Muscle of arm (tissue), 12 donors: ENCODE measurements around the gene CFAP221. TPM values are rescaled to one million over a fixed set of nuclear protein-coding genes. Genes with fewer than 3 reads are reported as not detected.
A peak's percentile ranks its signal among the peaks of the same experiment; 100 is the strongest.

ENCODE experiments used
- DNase-seq: peaks from one replicate; pipeline ENCODE4 v3.0.0-alpha.2; 2013
- polyA plus RNA-seq, 12 donors: library from polyadenylated mRNA; unstranded; fragments of 120-200 nt; gene quantifications; one replicate each; pipeline ENCODE4 v1.2.1, GENCODE V29; 2013; ENCODE audit not compliant: insufficient read length in 12 of 12

The CFAP221 gene
- polyA plus RNA-seq, 12 donors = 0.32 to 1.2 (median 0.58) TPM; not detected in 2

- DNase-seq = no peak
Measured at GRCh38 chr2:119644186-119644585, 99.9 kb downstream of the CFAP221 start.

GRCh38 chr2:119645173-119645855 is 101.1 kb downstream of the CFAP221 start:
- DNase-seq = no peak

DNA sequence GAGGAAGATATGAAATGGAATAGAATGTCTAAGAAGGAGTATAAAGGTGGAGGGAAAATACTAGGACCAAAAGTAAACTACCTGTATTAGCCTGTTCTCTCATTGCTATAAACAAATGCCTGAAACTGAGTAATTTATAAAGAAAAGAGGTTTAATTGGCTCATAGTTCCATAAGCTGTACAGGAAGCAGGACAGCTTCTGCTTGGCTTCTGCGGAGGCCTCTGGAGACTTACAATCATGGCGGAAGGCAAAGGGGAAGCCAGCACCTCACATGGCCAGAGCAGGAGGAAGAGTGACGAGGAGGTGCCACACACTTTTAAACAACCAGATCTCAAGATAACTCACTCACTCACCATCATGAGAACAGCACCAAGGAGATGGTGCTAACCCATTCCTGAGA is 101.9 kb downstream of the CFAP221 start:
- no peak for DNase-seq

GRCh38 chr2:119647440-119648169 is 103.4 kb downstream of the CFAP221 start:
- DNase-seq = no peak

DNA sequence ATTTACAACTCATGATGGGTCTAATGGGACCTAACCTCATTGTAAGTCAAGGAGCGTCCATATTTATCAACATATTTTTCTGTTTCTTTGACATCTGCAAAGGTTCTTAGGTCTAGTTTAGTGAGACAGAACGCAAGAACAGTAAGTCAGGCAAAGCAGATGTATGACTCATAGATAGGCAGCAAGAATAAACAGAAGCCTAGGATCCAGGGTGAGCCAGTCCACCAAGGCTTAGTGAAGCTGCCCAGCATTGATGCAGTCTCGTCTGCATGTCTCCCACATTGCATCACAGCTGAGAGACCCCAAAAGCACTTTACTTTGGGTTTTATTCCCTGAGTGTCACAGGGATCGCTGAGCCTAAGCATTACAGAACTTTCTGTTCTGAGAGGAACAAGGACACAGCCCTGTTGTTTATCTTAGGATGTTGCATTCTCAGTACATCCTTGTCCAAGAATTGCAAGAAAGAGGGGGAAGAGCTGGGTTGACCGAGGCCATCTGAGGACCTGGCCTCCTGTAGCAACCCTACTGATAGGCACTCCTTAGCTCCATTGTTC is 105.2 kb downstream of the CFAP221 start:
- no peak for DNase-seq

DNA sequence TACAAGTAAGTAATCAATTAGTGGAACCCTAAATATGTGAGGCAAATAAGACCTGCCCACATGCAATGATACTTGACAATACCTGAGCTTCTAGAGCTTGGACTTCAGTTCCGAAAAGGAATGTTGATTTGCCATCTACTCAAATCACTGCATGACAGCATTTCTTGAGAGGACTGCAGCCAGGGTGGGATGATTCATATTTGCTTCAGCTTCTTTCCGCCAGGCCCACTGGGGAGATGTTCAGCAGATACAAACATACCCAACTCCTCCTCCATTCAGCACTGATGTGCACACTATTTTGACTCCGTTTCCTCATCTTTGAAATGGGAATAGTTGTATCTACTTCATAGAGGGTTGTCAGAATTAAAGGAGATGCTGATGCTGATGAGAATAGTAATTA is 106.0 kb downstream of the CFAP221 start:
- DNase-seq = no peak

- no peak for DNase-seq
Measured at GRCh38 chr2:119650846-119651370, 106.7 kb downstream of the CFAP221 start.

GRCh38 chr2:119657466-119658145 is 113.4 kb downstream of the CFAP221 start:
- DNase-seq = no peak

DNA sequence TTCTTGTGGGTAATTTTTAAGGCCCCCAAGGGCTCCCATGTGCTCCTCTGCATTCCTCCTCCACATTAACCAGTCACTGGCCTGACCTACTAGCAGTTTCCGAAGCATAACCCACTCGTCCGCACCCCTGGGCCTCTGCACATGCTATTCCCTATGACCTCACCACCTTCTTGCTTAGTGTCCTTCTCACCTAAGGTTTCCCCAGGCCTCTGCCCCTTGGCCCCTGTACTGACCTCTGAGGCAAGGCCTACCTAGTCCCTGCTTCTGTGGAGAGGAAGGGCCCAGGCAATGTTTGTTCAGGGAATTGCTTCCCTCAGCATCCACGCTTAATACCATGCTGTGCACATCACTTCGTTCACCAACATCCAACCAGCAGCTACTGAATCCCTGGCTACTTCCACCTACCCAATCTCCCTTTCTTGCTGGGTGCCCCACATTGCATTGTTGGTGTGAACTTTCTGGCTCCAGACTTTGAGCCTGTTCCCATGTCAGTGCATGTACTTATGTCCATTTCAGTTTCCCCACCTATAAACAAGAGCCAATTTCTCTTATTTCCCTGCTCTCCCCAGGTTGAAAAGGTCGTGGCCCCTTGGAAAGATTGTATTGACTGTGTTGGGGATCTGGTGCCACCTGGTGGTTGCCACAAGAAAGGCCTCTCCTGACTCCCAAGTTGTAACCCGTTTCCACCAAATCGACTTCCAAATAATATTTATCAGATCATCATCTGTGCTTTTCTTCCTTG is 115.5 kb downstream of the CFAP221 start:
- no peak for DNase-seq

- DNase-seq = no peak
Measured at GRCh38 chr2:119660343-119660658, 116.1 kb downstream of the CFAP221 start.

GRCh38 chr2:119662297-119662696 is 118.0 kb downstream of the CFAP221 start:
- DNase-seq = no peak

GRCh38 chr2:119668546-119668945 is 124.3 kb downstream of the CFAP221 start:
- peak; percentile 21 for DNase-seq

GRCh38 chr2:119671016-119671415 is 126.8 kb downstream of the CFAP221 start:
- no peak for DNase-seq

DNA sequence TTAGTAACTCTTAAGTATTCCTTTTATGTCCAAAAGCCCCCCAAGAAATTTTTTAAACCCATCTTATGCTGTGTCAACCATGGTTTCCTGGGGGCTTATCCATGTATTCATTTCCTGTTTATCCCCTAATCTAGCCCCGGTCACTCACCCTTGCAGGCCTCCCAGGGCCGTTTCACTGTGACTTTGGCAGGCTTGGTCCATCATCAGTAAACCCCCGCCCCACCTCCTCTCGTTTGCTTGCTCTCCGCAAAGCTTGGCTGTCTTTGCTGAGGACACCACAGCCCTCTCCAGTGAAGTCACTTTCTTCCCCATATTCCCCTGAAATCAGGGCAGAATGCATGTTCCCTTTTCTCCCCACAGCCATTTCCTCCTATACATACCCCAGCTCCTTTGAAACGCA is 127.5 kb downstream of the CFAP221 start:
- DNase-seq = no peak

DNA sequence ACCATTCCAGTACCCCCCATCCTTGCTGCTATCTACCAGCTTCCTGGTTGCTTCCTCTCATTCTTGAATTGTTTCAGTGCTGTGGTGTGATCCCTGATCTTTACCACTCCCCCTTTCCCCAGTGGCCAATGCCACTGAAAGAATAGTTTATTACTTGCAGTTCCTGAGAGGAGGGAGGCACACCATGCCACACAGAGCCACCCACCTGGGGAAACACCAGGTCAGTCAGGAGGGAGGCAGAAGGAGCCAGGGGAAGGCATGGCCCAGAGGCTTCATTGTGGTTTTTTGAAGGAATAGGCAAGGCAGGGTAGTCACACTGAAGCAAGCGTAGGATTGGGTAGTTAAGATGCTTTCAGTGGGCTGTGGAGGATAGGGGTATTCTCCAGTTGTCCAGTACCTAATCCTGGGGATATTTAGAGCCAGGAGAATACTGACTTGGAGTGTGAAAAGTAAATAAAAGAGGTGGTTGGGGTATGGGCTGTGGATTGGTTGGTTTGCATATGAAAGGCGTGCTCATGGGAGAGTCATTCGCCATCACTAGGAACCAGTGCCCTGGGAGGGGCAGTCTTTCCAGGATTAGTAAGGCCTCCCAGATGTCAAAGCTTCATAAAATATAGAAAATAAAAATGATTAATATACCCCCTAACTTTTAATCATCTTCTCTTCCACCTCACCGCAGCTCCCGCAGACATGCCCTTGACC is 128.1 kb downstream of the CFAP221 start:
- DNase-seq = no peak

- no peak for DNase-seq
Measured at GRCh38 chr2:119673796-119674195, 129.5 kb downstream of the CFAP221 start.

GRCh38 chr2:119674711-119675500 is 130.7 kb downstream of the CFAP221 start:
- no peak for DNase-seq

- no peak for DNase-seq
Measured at GRCh38 chr2:119678021-119678656, 133.9 kb downstream of the CFAP221 start.

- no peak for DNase-seq
Measured at GRCh38 chr2:119679526-119679837, 135.2 kb downstream of the CFAP221 start.

DNA sequence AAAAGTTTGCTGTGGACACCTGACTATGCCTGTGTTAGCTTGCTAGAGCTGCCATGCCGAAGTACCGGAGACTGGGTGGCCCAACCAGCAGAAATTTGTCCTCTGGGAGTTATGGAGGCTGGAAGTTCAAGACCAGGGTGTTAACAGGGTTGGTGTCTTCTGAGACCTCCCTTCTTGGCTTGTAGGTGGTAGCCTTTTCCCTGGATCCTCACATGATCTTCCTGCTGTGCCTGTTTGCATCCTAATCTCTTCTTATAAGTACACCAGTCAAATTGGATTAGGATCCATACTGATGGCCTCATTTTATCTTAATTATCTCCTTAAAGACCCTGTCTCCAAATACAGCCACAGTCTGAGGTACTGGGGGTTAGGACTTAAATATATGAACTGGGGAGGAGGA is 135.6 kb downstream of the CFAP221 start:
- DNase-seq = no peak
